Measurements from ENCODE around the gene CERS6. TPM values are rescaled to one million over a fixed set of nuclear protein-coding genes. Genes with fewer than 3 reads are reported as not detected.

CERS6 gene
- total RNA-seq, 1 donor from 2014 or later = 36.4 TPM

DNA sequence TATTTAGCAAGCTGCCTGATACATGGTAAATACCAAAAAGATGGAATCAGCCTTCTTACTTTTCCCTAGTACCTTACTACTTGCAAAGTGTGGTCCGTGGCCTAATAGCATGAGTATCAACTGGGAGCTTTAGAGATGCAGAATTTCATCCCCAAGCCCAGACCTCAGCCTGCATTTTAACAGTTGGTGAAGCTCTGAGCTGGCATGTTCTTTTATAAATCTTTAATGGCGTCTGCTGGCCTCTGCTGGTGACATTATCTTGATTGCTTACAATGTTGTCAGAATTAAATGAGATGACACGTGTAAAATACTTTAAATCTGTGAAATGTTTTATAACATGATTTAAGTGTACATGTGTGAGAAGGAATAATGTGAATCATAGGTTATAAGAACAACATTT is 231.2 kb downstream of the CERS6 start:
- TF ChIP-seq, protein P1, sequence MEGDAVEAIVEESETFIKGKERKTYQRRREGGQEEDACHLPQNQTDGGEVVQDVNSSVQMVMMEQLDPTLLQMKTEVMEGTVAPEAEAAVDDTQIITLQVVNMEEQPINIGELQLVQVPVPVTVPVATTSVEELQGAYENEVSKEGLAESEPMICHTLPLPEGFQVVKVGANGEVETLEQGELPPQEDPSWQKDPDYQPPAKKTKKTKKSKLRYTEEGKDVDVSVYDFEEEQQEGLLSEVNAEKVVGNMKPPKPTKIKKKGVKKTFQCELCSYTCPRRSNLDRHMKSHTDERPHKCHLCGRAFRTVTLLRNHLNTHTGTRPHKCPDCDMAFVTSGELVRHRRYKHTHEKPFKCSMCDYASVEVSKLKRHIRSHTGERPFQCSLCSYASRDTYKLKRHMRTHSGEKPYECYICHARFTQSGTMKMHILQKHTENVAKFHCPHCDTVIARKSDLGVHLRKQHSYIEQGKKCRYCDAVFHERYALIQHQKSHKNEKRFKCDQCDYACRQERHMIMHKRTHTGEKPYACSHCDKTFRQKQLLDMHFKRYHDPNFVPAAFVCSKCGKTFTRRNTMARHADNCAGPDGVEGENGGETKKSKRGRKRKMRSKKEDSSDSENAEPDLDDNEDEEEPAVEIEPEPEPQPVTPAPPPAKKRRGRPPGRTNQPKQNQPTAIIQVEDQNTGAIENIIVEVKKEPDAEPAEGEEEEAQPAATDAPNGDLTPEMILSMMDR (IDR thresholded peaks at IDR 0.05; ENCODE audit: unreplicated experiment) = no peak
- peaks cover 10% of the 10 kb centered on the region for H3K4me1 Mint-ChIP-seq (ENCODE audit: unreplicated experiment)
- H3K27ac Mint-ChIP-seq (ENCODE audit: unreplicated experiment) = no peak overlapping the region
- H3K4me3 Mint-ChIP-seq (ENCODE audit: unreplicated experiment) = no peak overlapping the region
- H3K36me3 Mint-ChIP-seq (ENCODE audit: low read depth, unreplicated experiment) = peaks cover 3% of the 10 kb centered on the region
- peaks cover 2% of the 10 kb centered on the region for H3K27me3 Mint-ChIP-seq (ENCODE audit: unreplicated experiment)
- no peaks in the 10 kb centered on the region for H3K9me3 Mint-ChIP-seq (ENCODE audit: unreplicated experiment)
- DNase-seq (ENCODE audit: low spot score) = no peak

DNA sequence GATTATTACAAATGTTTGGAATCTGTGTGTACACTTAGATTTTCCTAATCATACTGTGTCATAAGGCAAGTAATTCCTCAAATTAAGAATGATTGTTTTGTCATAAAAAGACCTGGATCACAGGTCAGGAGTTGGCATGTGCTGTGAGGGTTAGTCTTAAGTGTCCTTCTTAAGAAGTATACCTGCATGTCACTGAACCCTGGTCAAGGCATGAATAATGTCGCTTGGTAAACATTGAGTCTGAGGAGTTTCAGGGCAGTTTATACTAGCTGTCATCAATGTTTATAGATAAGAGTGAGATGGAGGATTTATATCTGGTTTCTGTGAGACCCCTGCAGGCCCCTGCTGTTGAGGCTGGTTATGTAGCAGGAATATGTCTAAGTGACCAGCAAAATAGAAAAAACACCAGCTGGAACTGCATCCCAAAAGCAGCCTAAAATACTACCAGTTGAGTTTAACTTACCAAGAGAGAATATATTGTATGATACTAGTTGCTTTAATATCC is 234.4 kb downstream of the CERS6 start:
- no peaks in the 10 kb centered on the region for H3K9me3 Mint-ChIP-seq (ENCODE audit: unreplicated experiment)
- TF ChIP-seq, protein P1 (IDR thresholded peaks at IDR 0.05; ENCODE audit: unreplicated experiment) = no peak
- H3K27me3 Mint-ChIP-seq (ENCODE audit: unreplicated experiment) = peaks cover 2% of the 10 kb centered on the region
- peaks cover 10% of the 10 kb centered on the region for H3K4me1 Mint-ChIP-seq (ENCODE audit: unreplicated experiment)
- no peak for DNase-seq (ENCODE audit: low spot score)
- H3K36me3 Mint-ChIP-seq (ENCODE audit: low read depth, unreplicated experiment) = peaks cover 3% of the 10 kb centered on the region
- H3K27ac Mint-ChIP-seq (ENCODE audit: unreplicated experiment) = no peak overlapping the region
- H3K4me3 Mint-ChIP-seq (ENCODE audit: unreplicated experiment) = no peak overlapping the region

DNA sequence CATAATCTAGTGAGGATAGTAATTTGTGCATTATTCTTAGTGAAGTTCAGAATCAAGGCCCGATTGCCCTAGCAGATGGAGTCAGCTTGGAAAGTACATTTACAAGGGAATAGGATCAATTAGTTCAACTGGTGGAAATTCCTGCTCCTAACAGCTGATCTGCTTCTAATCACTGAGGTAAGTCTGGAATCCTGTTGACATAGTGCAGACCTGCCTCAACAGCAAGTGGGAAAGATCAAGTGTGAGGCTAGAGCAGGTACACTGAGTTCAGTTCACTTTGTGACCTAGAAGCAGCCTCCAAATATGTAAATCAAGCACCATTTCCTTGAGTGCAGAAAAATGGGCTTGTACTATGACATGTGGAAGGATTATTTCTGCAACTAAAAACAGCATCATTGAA is 235.1 kb downstream of the CERS6 start:
- Mint-ChIP-seq H3K27me3 (ENCODE audit: unreplicated experiment) (peaks cover 2% of the 10 kb centered on the region), H3K9me3 (ENCODE audit: unreplicated experiment) (no peaks in the 10 kb centered on the region), H3K4me3 (ENCODE audit: unreplicated experiment) (no peak overlapping the region), H3K4me1 (ENCODE audit: unreplicated experiment) (peaks cover 5% of the 10 kb centered on the region), H3K27ac (ENCODE audit: unreplicated experiment) (no peak overlapping the region), H3K36me3 (ENCODE audit: low read depth, unreplicated experiment) (peaks cover 2% of the 10 kb centered on the region)
- DNase-seq (ENCODE audit: low spot score) = no peak
- TF ChIP-seq, protein P1 (IDR thresholded peaks at IDR 0.05; ENCODE audit: unreplicated experiment) = no peak

DNA sequence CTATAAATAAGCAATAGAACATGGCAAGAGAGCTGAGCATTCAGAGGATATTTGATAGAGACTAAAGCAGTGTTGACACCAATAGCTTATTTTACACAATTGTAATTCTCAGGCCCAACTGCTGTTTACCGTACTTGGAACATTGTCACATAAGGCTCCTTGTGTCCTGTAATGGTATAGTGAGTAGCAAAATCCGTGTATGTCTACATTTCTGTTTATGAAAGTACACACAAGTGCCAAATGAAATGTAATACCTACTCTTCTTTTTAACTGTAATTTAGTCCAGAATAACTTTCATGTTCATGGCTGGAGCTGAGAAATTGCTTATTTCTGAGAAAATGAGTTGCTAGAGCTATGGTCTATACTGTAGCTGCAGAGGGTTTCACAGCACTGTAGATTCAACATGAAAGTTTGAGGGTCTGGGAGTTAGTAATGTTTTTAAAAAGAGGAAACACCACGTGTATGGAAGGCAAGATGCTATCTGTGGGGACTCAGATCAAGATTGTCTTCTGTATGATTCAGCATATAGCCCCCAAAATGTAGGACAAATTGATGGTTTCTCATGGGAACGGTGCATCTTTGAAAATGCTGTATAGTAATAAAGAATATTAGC is 236.2 kb downstream of the CERS6 start:
- no peaks in the 10 kb centered on the region for H3K27me3 Mint-ChIP-seq (ENCODE audit: unreplicated experiment)
- peaks cover 4% of the 10 kb centered on the region for H3K36me3 Mint-ChIP-seq (ENCODE audit: low read depth, unreplicated experiment)
- DNase-seq (ENCODE audit: low spot score) = no peak
- no peaks in the 10 kb centered on the region for H3K4me1 Mint-ChIP-seq (ENCODE audit: unreplicated experiment)
- no peak overlapping the region for H3K27ac Mint-ChIP-seq (ENCODE audit: unreplicated experiment)
- H3K4me3 Mint-ChIP-seq (ENCODE audit: unreplicated experiment) = no peak overlapping the region
- H3K9me3 Mint-ChIP-seq (ENCODE audit: unreplicated experiment) = no peaks in the 10 kb centered on the region
- TF ChIP-seq, protein P1 (IDR thresholded peaks at IDR 0.05; ENCODE audit: unreplicated experiment) = no peak

DNA sequence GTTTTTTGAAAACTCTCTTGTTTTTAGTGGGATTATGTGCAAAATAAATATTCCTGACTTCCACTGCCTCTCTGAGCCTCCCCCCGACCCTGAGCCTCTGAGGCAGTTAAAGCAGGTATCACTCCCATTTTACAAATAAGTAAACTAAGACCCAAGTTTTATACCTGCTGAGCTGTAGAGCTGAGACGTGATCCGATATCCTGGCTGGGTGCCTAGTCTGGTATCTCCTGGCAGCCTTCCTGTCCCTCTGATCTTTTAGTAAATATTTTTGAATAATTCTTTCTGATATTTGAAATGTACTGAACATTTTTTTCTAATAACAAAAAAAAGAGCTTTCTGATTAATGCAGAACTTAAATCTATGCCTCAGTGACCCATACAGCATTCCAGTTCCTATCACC is 238.1 kb downstream of the CERS6 start:
- no peaks in the 10 kb centered on the region for H3K9me3 Mint-ChIP-seq (ENCODE audit: unreplicated experiment)
- DNase-seq (ENCODE audit: low spot score) = no peak
- peaks cover 7% of the 10 kb centered on the region for H3K36me3 Mint-ChIP-seq (ENCODE audit: low read depth, unreplicated experiment)
- no peak overlapping the region for H3K4me3 Mint-ChIP-seq (ENCODE audit: unreplicated experiment)
- no peaks in the 10 kb centered on the region for H3K4me1 Mint-ChIP-seq (ENCODE audit: unreplicated experiment)
- H3K27ac Mint-ChIP-seq (ENCODE audit: unreplicated experiment) = no peak overlapping the region
- TF ChIP-seq, protein P1 (IDR thresholded peaks at IDR 0.05; ENCODE audit: unreplicated experiment) = no peak
- H3K27me3 Mint-ChIP-seq (ENCODE audit: unreplicated experiment) = no peaks in the 10 kb centered on the region

All from endothelial cell (in vitro differentiated cells).